ENCODE data around the gene FIBCD1.

FIBCD1 gene

GRCh38 chr9:130857864-130858738, 80.9 kb downstream of the FIBCD1 start:
- no peak overlapping the region for H3K4me3 ChIP-seq (ENCODE audit: low read depth, low read length)
- no peak for TF ChIP-seq CTCF (conservative IDR thresholded peaks at IDR 0.05; ENCODE audit: low read depth, low read length)
- peak; percentile 90 for DNase-seq (ENCODE audit: low read depth)

- TF ChIP-seq CTCF (conservative IDR thresholded peaks at IDR 0.05; ENCODE audit: low read depth, low read length) = no peak
- no peak for DNase-seq (ENCODE audit: low read depth)
- no peak overlapping the region for H3K4me3 ChIP-seq (ENCODE audit: low read depth, low read length)
These were observed 82.6 kb downstream of the FIBCD1 start for GRCh38 chr9:130856474-130856873.

- no peak for DNase-seq (ENCODE audit: low read depth)
- no peak overlapping the region for H3K4me3 ChIP-seq (ENCODE audit: low read depth, low read length)
- peak; percentile 3 for TF ChIP-seq CTCF (conservative IDR thresholded peaks at IDR 0.05; ENCODE audit: low read depth, low read length)
These were observed 84.2 kb downstream of the FIBCD1 start for GRCh38 chr9:130854835-130855234.

GRCh38 chr9:130854092-130854491, 85.0 kb downstream of the FIBCD1 start:
- peak; percentile 41 for DNase-seq (ENCODE audit: low read depth)
- no peak for TF ChIP-seq CTCF (conservative IDR thresholded peaks at IDR 0.05; ENCODE audit: low read depth, low read length)
- no peak overlapping the region for H3K4me3 ChIP-seq (ENCODE audit: low read depth, low read length)

GRCh38 chr9:130852801-130853200, 86.2 kb downstream of the FIBCD1 start:
- no peak for TF ChIP-seq CTCF (conservative IDR thresholded peaks at IDR 0.05; ENCODE audit: low read depth, low read length)
- DNase-seq (ENCODE audit: low read depth) = no peak
- H3K4me3 ChIP-seq (ENCODE audit: low read depth, low read length) = no peak overlapping the region

Data from choroid plexus epithelial cell (primary cell).